KG1 (cell line): ENCODE results near the gene GREM2.

ENCODE experiments used
- DNase-seq: peaks from one replicate; lab custom pipeline; 2025; lab: John Stamatoyannopoulos, UW

The GREM2 gene

GRCh38 chr1:240445369-240445768 lies 166.6 kb downstream of the GREM2 start:
- no peak for DNase-seq

- no peak for DNase-seq
Observed at GRCh38 chr1:240441669-240442068, 170.3 kb downstream of the GREM2 start.
